Measurements from ENCODE around the gene FHIT.

GRCh38 chr3:60574046-60574769, 677.0 kb downstream of the FHIT start:
- no peak for TF ChIP-seq CTCF (IDR thresholded peaks at IDR 0.05)
- no peak for TF ChIP-seq POLR2A (IDR thresholded peaks at IDR 0.05)

Measured in suprapubic skin (tissue), 3 donors.